Measurements from ENCODE around the gene TMEM220.

- TF ChIP-seq CTCF (IDR thresholded peaks at IDR 0.05) (no peak), POLR2A (IDR thresholded peaks at IDR 0.05) (no peak)
Measured at GRCh38 chr17:10750210-10750609, 20.4 kb upstream of the TMEM220 start.
